SK-N-SH treated with all-trans-retinoic acid at 6 μM for 48 hours (cell line): ENCODE data around the gene SBK2.

Experiments
- ATAC-seq: fragments of 200-7000 bp; cut with Tn5 transposase; 3 replicates; pipeline ENCODE4 v1.9.1; 2020; ENCODE audit warnings: mild to moderate bottlenecking, moderate library complexity
- ARNTL ChIP-seq: fragments of 450-650 bp; formaldehyde crosslinking; IDR thresholded peaks from 2 replicates; pipeline ENCODE4 v1.5.0; 2020; ENCODE audit warnings: low read depth, mild to moderate bottlenecking, moderate library complexity, borderline replicate concordance
- BACH2 ChIP-seq: fragments of 250-450 bp; sonication (Bioruptor Pico); IDR thresholded peaks from 2 replicates; pipeline ENCODE4 v1.9.0; 2021; ENCODE audit warnings: mild to moderate bottlenecking, borderline replicate concordance
- CREB5 ChIP-seq: fragments of 250-450 bp; sonication (Bioruptor Pico); IDR thresholded peaks from 2 replicates; pipeline ENCODE4 v1.5.1; 2020; ENCODE audit warnings: low read depth, mild to moderate bottlenecking, moderate library complexity
- CSDC2 ChIP-seq: fragments of 250-450 bp; sonication (Bioruptor Pico); IDR thresholded peaks from 2 replicates; pipeline ENCODE4 v1.5.0; 2020; ENCODE audit warnings: mild to moderate bottlenecking, moderate library complexity
- CSRNP3 ChIP-seq: fragments of 250-450 bp; sonication (Bioruptor Pico); IDR thresholded peaks from 2 replicates; pipeline ENCODE4 v1.5.1; 2021; ENCODE audit warnings: mild to moderate bottlenecking, moderate library complexity
- ESRRG ChIP-seq: fragments of 250-450 bp; sonication (Bioruptor Pico); IDR thresholded peaks from 2 replicates; pipeline ENCODE4 v1.6.1; 2021; ENCODE audit warnings: mild to moderate bottlenecking
- GLIS3 ChIP-seq: fragments of 250-450 bp; sonication (Bioruptor Pico); IDR thresholded peaks from 2 replicates; pipeline ENCODE4 v1.5.0; 2020; ENCODE audit warnings: mild to moderate bottlenecking, moderate library complexity
- ISL1 ChIP-seq: fragments of 250-450 bp; sonication (Bioruptor Pico); IDR thresholded peaks from 2 replicates; pipeline ENCODE4 v2.1.2; 2022; ENCODE audit warnings: mild to moderate bottlenecking, moderate library complexity
- OSR1 ChIP-seq: fragments of 250-450 bp; sonication (Bioruptor Pico); IDR thresholded peaks from 2 replicates; pipeline ENCODE4 v1.8.0; 2022; ENCODE audit warnings: moderate library complexity, mild to moderate bottlenecking, inconsistent platforms
- PATZ1 ChIP-seq: fragments of 250-450 bp; sonication (Bioruptor Pico); IDR thresholded peaks from 2 replicates; pipeline ENCODE4 v1.8.0; 2020; ENCODE audit warnings: mild to moderate bottlenecking, moderate library complexity, borderline replicate concordance
- PPARA ChIP-seq: fragments of 250-450 bp; sonication (Bioruptor Pico); IDR thresholded peaks from 2 replicates; pipeline ENCODE4 v1.5.0; 2020; ENCODE audit warnings: mild to moderate bottlenecking, borderline replicate concordance
- RARB ChIP-seq: fragments of 250-450 bp; sonication (Bioruptor Pico); IDR thresholded peaks from 2 replicates; pipeline ENCODE4 v1.8.0; 2021; ENCODE audit warnings: mild to moderate bottlenecking, moderate library complexity
- SNAI2 ChIP-seq: fragments of 250-450 bp; sonication (Bioruptor Pico); IDR thresholded peaks from 2 replicates; pipeline ENCODE4 v1.5.0; 2020; ENCODE audit warnings: mild to moderate bottlenecking, moderate library complexity
- TCF4 ChIP-seq: fragments of 250-450 bp; sonication (Bioruptor Pico); IDR thresholded peaks from 2 replicates; pipeline ENCODE4 v1.8.0; 2021; ENCODE audit warnings: mild to moderate bottlenecking, moderate library complexity, borderline replicate concordance
- TOX ChIP-seq: fragments of 250-450 bp; sonication (Bioruptor Pico); IDR thresholded peaks from 2 replicates; pipeline ENCODE4 v1.8.0; 2021; ENCODE audit warnings: mild to moderate bottlenecking, moderate library complexity, borderline replicate concordance
- TSHZ2 ChIP-seq: fragments of 250-450 bp; sonication (Bioruptor Pico); IDR thresholded peaks from 2 replicates; pipeline ENCODE4 v1.5.0; 2020; ENCODE audit warnings: mild to moderate bottlenecking, moderate library complexity
- ZC3H10 ChIP-seq: fragments of 250-450 bp; sonication (Bioruptor Pico); IDR thresholded peaks from 2 replicates; pipeline ENCODE4 v1.5.1; 2021; ENCODE audit warnings: mild to moderate bottlenecking, moderate library complexity
- ZFP3 ChIP-seq: fragments of 250-450 bp; sonication (Bioruptor Pico); IDR thresholded peaks from 2 replicates; pipeline ENCODE4 v1.5.0; 2020; ENCODE audit warnings: mild to moderate bottlenecking, moderate library complexity
- ZFP30 ChIP-seq: fragments of 450-650 bp; formaldehyde crosslinking; IDR thresholded peaks from 2 replicates; pipeline ENCODE4 v1.5.0; 2022; ENCODE audit warnings: mild to moderate bottlenecking, moderate library complexity
- ZNF565 ChIP-seq: fragments of 450-650 bp; formaldehyde crosslinking; conservative IDR thresholded peaks from 2 replicates; pipeline ENCODE4 v1.5.0; 2020; ENCODE audit warnings: low read depth, mild to moderate bottlenecking, moderate library complexity
- ZNF70 ChIP-seq: fragments of 450-650 bp; formaldehyde crosslinking; IDR thresholded peaks from 2 replicates; pipeline ENCODE4 v1.5.0; 2020; ENCODE audit warnings: mild to moderate bottlenecking, moderate library complexity
- ZNF8 ChIP-seq: fragments of 450-650 bp; formaldehyde crosslinking; IDR thresholded peaks from 2 replicates; pipeline ENCODE4 v1.5.0; 2020; ENCODE audit warnings: mild to moderate bottlenecking, moderate library complexity

Gene SBK2

GRCh38 chr19:55546011-55546410 lies 9.1 kb upstream of the SBK2 start (continued):
- TF ChIP-seq ZC3H10 (CRISPR knock-in tag) = no peak

GRCh38 chr19:55545443-55545842 lies 8.5 kb upstream of the SBK2 start, which contains the start of gene SBK3:
TSS of gene SBK3 (minus strand) at chr19:55545543. CDS start at chr19:55545543, 0 bp downstream.
- no peak for ATAC-seq
- TF ChIP-seq TOX (CRISPR knock-in tag) = no peak
- TF ChIP-seq ZFP3 = no peak
- TF ChIP-seq GLIS3 = no peak
- TF ChIP-seq RARB (CRISPR knock-in tag) = no peak
- TF ChIP-seq ZNF565 (CRISPR knock-in tag) = no peak
- TF ChIP-seq OSR1 (CRISPR knock-in tag) = no peak
- TF ChIP-seq TSHZ2 (CRISPR knock-in tag) = no peak
- no peak for TF ChIP-seq BACH2 (CRISPR knock-in tag)
- no peak for TF ChIP-seq ISL1
- TF ChIP-seq TCF4 (CRISPR knock-in tag) = no peak
- TF ChIP-seq ZNF8 (CRISPR knock-in tag) = no peak
- no peak for TF ChIP-seq ZFP30
- TF ChIP-seq ZNF70 = no peak
- TF ChIP-seq PATZ1 (CRISPR knock-in tag) = no peak
- TF ChIP-seq ESRRG (CRISPR knock-in tag) = no peak
- no peak for TF ChIP-seq ARNTL (CRISPR knock-in tag)
- TF ChIP-seq CSDC2 (CRISPR knock-in tag) = no peak
- no peak for TF ChIP-seq SNAI2 (CRISPR knock-in tag)
- TF ChIP-seq CREB5 (CRISPR knock-in tag) = no peak
- TF ChIP-seq PPARA = no peak

- ATAC-seq = no peak
- TF ChIP-seq ESRRG (CRISPR knock-in tag) = no peak
- no peak for TF ChIP-seq CREB5 (CRISPR knock-in tag)
- TF ChIP-seq RARB (CRISPR knock-in tag) = no peak
- TF ChIP-seq TSHZ2 (CRISPR knock-in tag) = no peak
- no peak for TF ChIP-seq ZFP3
- no peak for TF ChIP-seq SNAI2 (CRISPR knock-in tag)
- no peak for TF ChIP-seq CSRNP3 (CRISPR knock-in tag)
- no peak for TF ChIP-seq BACH2 (CRISPR knock-in tag)
- TF ChIP-seq, all 23 proteins: peak for 0
Observed at GRCh38 chr19:55544776-55545439, 8.0 kb upstream of the SBK2 start.
